Measurements from ENCODE around the gene BTG2. TPM values are rescaled to one million over a fixed set of nuclear protein-coding genes. Genes with fewer than 3 reads are reported as not detected.

Gene BTG2
- total RNA-seq, 1 donor from 2014 or later: 33.7 TPM

DNA sequence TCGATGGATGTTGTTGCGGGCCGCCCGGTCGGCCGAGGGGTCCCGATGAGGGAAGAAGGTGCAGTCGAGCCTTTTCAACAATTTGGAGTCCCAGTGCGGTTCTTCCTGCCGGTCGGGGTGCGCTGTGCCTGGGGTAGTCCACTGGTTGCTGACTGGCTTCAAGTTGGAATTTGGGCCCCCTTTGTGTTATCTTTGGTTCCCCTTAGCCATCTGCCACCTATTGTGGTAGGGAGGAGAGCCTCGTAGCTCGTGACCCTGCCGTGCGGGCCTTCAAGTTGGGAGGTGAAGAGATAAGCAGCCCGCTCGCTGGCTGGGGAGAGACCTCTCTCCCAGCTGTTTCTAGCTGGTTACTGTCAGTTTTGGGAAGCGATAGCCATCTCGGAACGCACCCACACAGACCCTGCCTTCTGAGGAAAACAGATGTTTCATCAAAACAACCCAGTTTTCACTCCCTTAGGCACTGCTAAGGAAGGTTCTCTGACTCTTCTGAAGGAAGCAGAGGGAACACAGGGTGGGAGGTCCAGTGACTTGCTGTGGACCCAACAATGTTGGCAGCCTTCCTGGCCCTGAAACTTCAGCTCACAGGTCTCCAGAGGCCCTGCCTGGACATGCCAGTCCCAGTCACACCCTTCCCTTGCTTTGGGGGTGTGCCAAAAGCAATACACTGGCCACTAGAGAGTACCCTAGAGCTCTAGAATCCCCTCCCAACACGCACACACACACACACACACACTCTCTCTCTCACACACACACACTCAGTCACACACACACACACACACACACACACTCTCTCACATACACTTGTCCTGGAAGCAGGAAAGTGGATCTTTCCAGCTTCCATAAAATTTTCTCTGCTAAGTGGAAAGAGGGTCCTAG is 1.0 kb downstream of the BTG2 start:
- H3K36me3 Mint-ChIP-seq (ENCODE audit: unreplicated experiment): peaks cover 33% of the 10 kb centered on the region
- TF ChIP-seq, protein P1, sequence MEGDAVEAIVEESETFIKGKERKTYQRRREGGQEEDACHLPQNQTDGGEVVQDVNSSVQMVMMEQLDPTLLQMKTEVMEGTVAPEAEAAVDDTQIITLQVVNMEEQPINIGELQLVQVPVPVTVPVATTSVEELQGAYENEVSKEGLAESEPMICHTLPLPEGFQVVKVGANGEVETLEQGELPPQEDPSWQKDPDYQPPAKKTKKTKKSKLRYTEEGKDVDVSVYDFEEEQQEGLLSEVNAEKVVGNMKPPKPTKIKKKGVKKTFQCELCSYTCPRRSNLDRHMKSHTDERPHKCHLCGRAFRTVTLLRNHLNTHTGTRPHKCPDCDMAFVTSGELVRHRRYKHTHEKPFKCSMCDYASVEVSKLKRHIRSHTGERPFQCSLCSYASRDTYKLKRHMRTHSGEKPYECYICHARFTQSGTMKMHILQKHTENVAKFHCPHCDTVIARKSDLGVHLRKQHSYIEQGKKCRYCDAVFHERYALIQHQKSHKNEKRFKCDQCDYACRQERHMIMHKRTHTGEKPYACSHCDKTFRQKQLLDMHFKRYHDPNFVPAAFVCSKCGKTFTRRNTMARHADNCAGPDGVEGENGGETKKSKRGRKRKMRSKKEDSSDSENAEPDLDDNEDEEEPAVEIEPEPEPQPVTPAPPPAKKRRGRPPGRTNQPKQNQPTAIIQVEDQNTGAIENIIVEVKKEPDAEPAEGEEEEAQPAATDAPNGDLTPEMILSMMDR (IDR thresholded peaks at IDR 0.05): no peak
- no peaks in the 10 kb centered on the region for H3K9me3 Mint-ChIP-seq (ENCODE audit: unreplicated experiment)
- H3K27me3 Mint-ChIP-seq (ENCODE audit: unreplicated experiment): peaks cover under 1% of the 10 kb centered on the region
- H3K4me3 Mint-ChIP-seq (ENCODE audit: unreplicated experiment): peak overlapping the region; percentile 95
- peak; percentile 94 for DNase-seq (ENCODE audit: extremely low spot score, unreplicated experiment)
- H3K4me1 Mint-ChIP-seq (ENCODE audit: unreplicated experiment): peaks cover 52% of the 10 kb centered on the region
- peak overlapping the region; percentile 93 for H3K27ac Mint-ChIP-seq (ENCODE audit: unreplicated experiment)

DNA sequence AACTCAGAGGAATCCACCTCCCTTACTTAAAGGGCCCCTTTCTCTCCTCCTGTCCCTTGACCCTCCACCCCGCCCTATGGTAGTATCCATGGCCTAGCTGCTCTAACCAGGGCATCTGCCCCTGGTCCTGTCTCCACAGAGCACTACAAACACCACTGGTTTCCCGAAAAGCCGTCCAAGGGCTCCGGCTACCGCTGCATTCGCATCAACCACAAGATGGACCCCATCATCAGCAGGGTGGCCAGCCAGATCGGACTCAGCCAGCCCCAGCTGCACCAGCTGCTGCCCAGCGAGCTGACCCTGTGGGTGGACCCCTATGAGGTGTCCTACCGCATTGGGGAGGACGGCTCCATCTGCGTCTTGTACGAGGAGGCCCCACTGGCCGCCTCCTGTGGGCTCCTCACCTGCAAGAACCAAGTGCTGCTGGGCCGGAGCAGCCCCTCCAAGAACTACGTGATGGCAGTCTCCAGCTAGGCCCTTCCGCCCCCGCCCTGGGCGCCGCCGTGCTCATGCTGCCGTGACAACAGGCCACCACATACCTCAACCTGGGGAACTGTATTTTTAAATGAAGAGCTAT is 1.7 kb downstream of the BTG2 start:
- H3K4me3 Mint-ChIP-seq (ENCODE audit: unreplicated experiment): peak overlapping the region; percentile 95
- no peak for DNase-seq (ENCODE audit: extremely low spot score, unreplicated experiment)
- no peaks in the 10 kb centered on the region for H3K9me3 Mint-ChIP-seq (ENCODE audit: unreplicated experiment)
- H3K36me3 Mint-ChIP-seq (ENCODE audit: unreplicated experiment): peaks cover 33% of the 10 kb centered on the region
- TF ChIP-seq, protein P1 (IDR thresholded peaks at IDR 0.05): no peak
- H3K4me1 Mint-ChIP-seq (ENCODE audit: unreplicated experiment): peaks cover 52% of the 10 kb centered on the region
- no peaks in the 10 kb centered on the region for H3K27me3 Mint-ChIP-seq (ENCODE audit: unreplicated experiment)
- H3K27ac Mint-ChIP-seq (ENCODE audit: unreplicated experiment): peak overlapping the region; percentile 93

DNA sequence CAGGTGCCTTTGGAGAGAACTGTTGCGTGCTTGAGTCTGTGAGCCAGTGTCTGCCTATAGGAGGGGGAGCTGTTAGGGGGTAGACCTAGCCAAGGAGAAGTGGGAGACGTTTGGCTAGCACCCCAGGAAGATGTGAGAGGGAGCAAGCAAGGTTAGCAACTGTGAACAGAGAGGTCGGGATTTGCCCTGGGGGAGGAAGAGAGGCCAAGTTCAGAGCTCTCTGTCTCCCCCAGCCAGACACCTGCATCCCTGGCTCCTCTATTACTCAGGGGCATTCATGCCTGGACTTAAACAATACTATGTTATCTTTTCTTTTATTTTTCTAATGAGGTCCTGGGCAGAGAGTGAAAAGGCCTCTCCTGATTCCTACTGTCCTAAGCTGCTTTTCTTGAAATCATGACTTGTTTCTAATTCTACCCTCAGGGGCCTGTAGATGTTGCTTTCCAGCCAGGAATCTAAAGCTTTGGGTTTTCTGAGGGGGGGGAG is 2.4 kb downstream of the BTG2 start:
- H3K4me1 Mint-ChIP-seq (ENCODE audit: unreplicated experiment): peaks cover 52% of the 10 kb centered on the region
- H3K27ac Mint-ChIP-seq (ENCODE audit: unreplicated experiment): peak overlapping the region; percentile 27
- no peaks in the 10 kb centered on the region for H3K27me3 Mint-ChIP-seq (ENCODE audit: unreplicated experiment)

DNA sequence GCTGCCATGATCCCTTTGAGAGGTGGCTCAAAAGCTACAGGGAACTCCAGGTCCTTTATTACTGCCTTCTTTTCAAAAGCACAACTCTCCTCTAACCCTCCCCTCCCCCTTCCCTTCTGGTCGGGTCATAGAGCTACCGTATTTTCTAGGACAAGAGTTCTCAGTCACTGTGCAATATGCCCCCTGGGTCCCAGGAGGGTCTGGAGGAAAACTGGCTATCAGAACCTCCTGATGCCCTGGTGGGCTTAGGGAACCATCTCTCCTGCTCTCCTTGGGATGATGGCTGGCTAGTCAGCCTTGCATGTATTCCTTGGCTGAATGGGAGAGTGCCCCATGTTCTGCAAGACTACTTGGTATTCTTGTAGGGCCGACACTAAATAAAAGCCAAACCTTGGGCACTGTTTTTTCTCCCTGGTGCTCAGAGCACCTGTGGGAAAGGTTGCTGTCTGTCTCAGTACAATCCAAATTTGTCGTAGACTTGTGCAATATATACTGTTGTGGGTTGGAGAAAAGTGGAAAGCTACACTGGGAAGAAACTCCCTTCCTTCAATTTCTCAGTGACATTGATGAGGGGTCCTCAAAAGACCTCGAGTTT is 3.1 kb downstream of the BTG2 start:
- peaks cover 46% of the 10 kb centered on the region for H3K4me1 Mint-ChIP-seq (ENCODE audit: unreplicated experiment)
- peaks cover 33% of the 10 kb centered on the region for H3K36me3 Mint-ChIP-seq (ENCODE audit: unreplicated experiment)
- DNase-seq (ENCODE audit: extremely low spot score, unreplicated experiment): no peak
- H3K27me3 Mint-ChIP-seq (ENCODE audit: unreplicated experiment): no peaks in the 10 kb centered on the region
- TF ChIP-seq, protein P1 (IDR thresholded peaks at IDR 0.05): no peak
- H3K27ac Mint-ChIP-seq (ENCODE audit: unreplicated experiment): no peak overlapping the region
- H3K9me3 Mint-ChIP-seq (ENCODE audit: unreplicated experiment): no peaks in the 10 kb centered on the region
- H3K4me3 Mint-ChIP-seq (ENCODE audit: unreplicated experiment): peak overlapping the region; percentile 62

More for the DNA sequence above, 2.4 kb downstream of the BTG2 start:
- no peak for DNase-seq (ENCODE audit: extremely low spot score, unreplicated experiment)
- Mint-ChIP-seq H3K36me3 (ENCODE audit: unreplicated experiment) (peaks cover 33% of the 10 kb centered on the region), H3K4me3 (ENCODE audit: unreplicated experiment) (peak overlapping the region; percentile 62), H3K9me3 (ENCODE audit: unreplicated experiment) (no peaks in the 10 kb centered on the region)
- TF ChIP-seq, protein P1 (IDR thresholded peaks at IDR 0.05): no peak

DNA sequence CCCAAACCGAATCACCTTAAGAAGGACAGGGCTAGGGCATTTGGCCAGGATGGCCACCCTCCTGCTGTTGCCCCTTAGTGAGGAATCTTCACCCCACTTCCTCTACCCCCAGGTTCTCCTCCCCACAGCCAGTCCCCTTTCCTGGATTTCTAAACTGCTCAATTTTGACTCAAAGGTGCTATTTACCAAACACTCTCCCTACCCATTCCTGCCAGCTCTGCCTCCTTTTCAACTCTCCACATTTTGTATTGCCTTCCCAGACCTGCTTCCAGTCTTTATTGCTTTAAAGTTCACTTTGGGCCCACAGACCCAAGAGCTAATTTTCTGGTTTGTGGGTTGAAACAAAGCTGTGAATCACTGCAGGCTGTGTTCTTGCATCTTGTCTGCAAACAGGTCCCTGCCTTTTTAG is 3.6 kb downstream of the BTG2 start:
- H3K27me3 Mint-ChIP-seq (ENCODE audit: unreplicated experiment): no peaks in the 10 kb centered on the region
- H3K36me3 Mint-ChIP-seq (ENCODE audit: unreplicated experiment): peaks cover 35% of the 10 kb centered on the region
- peaks cover 44% of the 10 kb centered on the region for H3K4me1 Mint-ChIP-seq (ENCODE audit: unreplicated experiment)
- peak overlapping the region; percentile 7 for H3K27ac Mint-ChIP-seq (ENCODE audit: unreplicated experiment)
- TF ChIP-seq, protein P1 (IDR thresholded peaks at IDR 0.05): no peak
- no peaks in the 10 kb centered on the region for H3K9me3 Mint-ChIP-seq (ENCODE audit: unreplicated experiment)
- peak overlapping the region; percentile 57 for H3K4me3 Mint-ChIP-seq (ENCODE audit: unreplicated experiment)
- DNase-seq (ENCODE audit: extremely low spot score, unreplicated experiment): no peak
